Fibroblast of skin of back (primary cell): ENCODE data around the gene RAB26.

Source experiments
- DNase-seq: peaks from one replicate; pipeline ENCODE4 v3.0.0-alpha.2; 2013

Gene RAB26

GRCh38 chr16:2180962-2181923 is 32.8 kb downstream of the RAB26 start:
- DNase-seq = no peak

GRCh38 chr16:2181952-2182351 is 33.5 kb downstream of the RAB26 start:
- no peak for DNase-seq

DNA sequence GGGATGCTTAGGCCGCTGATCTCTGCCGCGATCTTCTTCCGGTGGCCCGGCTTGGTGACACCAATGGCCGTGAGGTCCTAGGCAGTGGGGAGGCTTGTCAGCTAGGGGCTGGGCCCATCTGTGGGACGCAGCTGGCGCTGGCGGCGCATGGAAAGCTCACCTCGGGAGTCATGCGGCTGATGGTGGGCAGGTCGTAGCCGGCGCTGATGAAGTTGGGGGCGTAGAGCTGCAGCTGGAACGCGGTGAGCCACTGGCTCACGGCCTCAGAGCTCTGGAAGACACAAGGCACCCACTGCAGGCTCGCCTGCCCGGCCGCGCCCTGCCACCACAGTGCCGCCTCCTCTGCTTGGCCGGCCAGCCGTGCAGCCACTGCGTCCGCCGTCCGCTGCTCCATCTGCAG is 35.2 kb downstream of the RAB26 start:
- DNase-seq = no peak

DNA sequence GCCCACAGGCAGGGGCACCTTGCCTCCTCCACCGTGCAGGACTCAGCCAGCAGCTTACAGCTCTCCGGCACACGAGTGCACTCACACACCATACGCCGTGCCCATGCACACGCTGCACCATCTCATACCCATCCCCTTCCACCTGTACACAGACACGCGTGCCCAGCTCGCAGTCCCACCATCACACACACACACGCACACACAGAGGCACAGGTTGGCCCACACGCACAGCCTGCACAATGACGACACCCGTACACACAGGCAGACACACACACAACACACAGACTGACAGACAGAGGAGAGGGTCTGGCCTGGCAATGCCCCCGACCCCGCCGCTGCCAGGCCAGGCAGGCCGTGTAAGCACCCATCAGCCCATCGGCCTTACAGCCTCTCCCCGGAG is 35.9 kb downstream of the RAB26 start:
- DNase-seq = no peak

DNA sequence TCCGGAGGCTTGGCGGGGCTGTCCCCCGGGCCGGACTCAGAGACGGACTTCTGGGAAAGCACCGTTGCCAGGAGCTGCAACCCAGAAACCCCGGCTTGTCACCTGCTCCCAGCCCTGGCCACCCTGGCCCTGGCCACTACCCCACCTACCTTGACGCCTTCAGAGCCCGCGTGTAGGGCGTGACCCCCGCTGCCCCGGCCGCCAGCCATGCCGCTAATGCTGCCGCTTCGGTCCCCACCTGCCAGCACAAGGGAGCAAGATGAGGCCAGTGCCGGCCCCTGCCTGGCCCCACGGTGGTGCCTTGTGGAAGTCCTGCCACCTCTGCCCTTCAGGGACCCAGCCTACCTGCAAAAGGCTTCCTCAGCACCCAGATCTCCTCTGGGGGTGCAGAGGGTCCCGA is 36.5 kb downstream of the RAB26 start:
- no peak for DNase-seq

- no peak for DNase-seq
These were observed 37.6 kb downstream of the RAB26 start for GRCh38 chr16:2186064-2186463.

GRCh38 chr16:2186505-2186904 is 38.1 kb downstream of the RAB26 start:
- no peak for DNase-seq

GRCh38 chr16:2187212-2187611 is 38.8 kb downstream of the RAB26 start:
- DNase-seq = no peak

DNA sequence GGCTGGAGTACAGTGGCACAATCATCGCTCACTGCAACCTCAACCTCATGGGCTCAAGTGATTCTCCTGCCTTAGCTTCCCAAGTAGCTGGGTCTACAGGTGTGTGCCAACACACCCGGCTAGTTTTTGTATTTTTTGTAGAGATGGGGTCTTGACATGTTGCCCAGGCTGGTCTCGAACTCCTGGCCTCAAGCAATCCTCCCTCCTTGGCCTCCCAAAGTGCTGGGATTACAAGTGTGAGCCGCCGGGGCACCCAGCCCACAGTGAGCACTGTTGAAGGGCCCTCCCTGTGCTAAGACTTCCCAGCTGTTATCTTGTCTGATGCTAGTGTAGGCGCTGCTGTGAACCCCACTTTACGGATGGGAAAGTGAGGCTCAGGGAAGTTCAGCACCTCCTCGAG is 40.0 kb downstream of the RAB26 start:
- DNase-seq = no peak

GRCh38 chr16:2189252-2189893 is 40.9 kb downstream of the RAB26 start:
- DNase-seq = no peak

- no peak for DNase-seq
These were observed 41.7 kb downstream of the RAB26 start for GRCh38 chr16:2190002-2190658.

DNA sequence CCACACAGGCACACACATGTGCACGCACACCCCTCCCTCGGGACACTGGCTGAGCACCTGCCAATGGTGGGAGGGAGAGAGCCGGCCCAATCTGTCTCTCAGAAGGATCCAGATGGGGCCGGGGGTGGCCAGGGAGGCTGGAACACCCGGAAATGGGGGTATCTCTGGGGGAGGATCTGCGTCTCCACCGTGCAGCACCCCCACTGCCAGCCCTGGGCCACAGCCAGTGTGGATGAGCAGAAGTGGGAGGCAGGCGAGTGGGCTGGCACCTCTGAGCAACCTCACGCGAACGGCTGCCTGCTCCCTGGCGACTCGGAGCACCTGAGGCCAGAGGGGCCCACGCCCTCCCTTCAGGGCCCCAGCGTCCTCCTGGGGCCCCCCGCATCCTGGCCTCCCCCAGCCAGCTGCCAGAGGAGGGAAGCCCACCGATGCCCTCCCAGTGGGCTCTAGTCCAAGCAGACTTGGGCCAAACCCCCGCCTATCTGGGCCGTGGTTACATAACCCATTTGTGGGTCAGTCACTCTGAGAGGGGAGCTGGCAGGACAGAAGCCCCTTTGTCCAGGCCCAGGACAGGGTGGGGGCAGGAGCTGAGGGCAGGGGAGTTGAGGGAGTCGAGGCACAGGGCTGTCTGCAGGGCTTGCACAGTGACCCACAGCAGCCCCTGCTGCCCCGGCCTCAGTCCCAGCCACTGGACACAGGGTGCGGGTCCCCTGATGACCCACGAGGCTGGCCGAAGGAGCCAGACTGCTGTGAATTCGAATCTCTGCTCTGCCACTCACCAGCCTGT is 42.4 kb downstream of the RAB26 start:
- no peak for DNase-seq

- no peak for DNase-seq
These were observed 43.0 kb downstream of the RAB26 start for GRCh38 chr16:2191446-2191706.

DNA sequence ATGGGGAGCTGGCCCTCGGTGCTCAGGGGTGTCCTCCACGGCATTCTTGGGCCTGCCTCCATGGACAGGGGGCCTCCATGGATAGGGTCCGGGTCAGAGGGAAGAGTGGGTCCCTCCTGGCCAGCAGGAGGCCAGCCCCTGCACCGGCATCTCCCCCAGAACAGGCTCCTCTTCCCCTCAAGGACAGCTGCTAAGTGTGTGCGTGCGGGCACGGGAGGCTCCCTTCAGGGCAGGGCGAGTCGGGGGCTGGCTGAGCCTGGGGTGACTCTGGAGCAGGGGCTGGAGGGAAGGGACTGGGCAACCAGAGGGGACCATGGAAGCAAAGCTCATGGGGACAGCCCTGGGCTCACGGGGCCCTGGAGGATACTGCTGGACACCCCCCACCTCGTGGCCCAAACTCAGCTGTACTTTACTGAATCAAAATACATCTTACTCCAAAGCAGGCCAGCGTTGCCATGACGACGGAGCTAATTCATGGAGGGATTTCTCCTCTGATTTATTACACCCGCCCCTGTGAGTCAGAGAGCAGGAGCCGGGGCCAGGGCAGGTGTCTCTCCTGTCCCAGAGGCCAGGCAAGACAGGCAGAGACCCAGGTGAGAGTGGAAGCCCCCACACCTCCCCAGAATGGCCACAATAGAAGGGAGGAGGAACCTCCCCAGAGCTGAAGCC is 45.9 kb downstream of the RAB26 start:
- DNase-seq = peak; percentile 37

DNA sequence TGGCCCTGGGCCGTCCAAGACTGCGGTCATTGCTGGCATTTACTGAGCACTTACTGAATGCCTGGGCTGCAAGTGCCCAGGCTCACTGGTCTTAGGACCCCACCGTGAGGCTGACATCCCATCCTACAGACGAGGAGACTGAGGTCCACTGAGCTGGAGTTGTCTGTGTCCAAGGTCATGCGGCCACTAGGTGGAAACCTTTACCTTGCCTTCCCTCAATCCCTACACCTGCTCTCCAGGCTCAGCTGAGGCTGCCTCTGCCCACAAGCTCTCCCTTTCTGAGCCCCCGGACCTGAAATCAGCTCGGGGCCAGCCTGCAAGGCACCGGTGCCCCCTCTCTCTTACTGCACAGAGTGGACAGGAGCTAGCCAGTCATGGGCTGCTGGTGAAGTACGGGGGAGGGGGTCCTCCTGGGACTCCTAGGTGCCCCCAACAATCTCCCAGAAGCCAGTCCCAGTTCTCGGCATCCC is 46.5 kb downstream of the RAB26 start:
- DNase-seq = peak; percentile 17

DNA sequence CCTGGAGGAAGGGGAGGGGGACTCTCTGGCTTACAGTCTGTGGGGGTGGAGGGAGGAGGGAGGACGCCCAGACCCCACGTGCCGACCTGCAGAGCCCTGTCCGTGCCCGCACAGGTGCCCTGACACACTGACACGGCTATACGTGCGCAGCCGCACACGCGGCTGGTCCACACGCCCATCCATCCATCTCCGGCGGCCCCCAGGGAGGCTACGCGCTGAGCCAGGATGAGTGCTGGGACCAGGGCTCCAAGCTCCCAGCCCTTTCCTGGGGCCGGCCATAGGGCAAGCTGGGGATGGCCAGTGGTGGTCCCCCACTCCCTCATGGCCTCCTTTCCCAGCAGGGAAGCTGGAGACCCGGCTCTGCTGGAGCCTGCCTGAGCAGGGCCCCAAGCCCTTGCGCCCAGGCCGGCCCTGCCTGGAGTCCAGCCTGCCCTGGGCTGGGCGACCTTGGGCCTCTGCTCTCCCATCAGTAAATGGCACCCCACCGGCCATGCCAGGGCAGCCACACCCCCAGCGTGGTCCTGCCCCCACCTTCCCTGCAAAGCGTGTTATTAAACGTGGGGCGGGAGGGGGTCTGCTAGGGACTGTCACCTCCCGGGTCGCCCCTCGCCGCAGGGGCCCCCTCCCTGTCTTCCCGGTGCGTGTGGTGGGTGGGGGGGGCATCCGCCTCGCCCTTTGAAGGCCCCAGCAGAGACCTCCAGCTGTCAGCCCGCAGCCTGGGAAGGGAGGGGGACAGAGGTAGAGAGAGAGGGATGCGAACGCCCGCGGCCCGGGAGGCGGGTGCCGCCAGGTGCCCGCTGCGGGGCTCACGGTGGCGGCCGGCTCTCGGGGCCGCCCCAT is 47.1 kb downstream of the RAB26 start:
- no peak for DNase-seq

DNA sequence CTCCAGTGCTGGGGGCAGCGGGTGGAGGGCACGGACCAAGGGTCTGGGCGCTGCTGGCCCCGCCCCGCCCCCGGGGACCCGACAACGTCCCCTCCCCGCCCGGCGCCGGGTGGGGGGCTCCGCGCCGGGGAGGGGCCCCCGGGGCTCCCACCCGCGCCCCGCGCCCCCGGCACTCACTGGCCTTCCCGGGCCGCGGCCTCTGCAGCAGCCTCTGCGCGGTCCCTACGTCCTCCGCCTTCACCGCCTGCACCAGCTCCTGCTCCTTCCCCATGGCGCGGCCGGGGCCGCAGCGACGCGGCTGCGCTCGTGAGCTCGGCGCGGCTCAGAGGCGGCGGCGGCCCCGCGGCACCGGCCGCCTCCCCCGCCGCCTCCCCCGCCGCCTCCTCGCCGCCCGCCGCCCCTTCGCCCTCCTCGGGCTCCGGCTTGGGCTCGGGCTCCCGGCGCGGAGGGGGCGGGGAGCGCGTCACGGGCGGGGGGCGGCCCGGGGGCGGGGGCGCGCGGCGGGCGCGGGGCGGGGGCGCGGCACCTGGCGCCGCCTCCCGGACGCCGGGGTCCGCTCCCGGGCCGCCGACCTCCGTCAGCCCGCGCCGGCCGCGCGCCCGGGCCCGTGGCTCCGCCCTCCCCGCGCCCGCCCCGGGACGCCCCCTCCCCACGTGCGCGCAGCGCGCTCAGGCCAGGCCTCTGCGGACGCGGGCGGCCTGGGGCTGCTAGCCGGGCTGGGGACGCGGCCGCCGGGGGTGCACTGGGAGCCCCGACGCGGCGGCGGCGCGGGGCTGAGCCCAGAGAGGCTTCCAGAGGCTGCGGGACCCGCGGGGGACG is 47.9 kb downstream of the RAB26 start, which contains the start of gene CASKIN1:
Gene CASKIN1, minus strand, starts transcription at position 444 of the 819 bp plus-strand sequence. Its CDS starts 173 bp downstream, at position 271.
- DNase-seq = no peak

GRCh38 chr16:2196981-2197511 is 48.6 kb downstream of the RAB26 start:
- DNase-seq = no peak

DNA sequence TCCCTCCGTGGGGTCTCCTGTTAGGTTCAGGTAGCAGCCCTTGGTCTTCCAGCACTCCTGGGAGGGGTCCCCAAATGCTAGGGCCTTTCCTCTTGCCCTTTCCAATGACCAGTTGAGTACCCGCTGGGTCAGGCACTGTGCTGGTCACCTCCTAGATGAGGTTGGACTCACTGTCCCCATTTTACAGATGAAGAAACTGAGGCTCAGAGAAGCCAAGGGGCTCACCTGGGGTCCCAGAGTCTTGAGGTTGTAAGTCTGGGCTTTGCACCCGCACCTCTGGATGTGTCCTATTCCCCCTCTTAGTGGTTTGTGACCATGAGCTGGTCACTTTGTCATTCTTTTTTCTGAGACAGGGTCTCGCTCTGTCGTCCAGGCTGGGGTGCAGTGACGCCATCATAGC is 49.3 kb downstream of the RAB26 start:
- DNase-seq = no peak

- no peak for DNase-seq
These were observed 49.9 kb downstream of the RAB26 start for GRCh38 chr16:2198283-2198682.
